Common myeloid progenitor, CD34-positive (primary cell): ENCODE measurements around the gene TCF3.

Source experiments
- CTCF ChIA-PET: fragments of 350-600 bp; sonication (Branson Sonifier 250); formaldehyde crosslinking; loops from one replicate; lab custom pipeline; 2021; ENCODE audit warnings: antibody characterized with exemption; lab: Charles Lee
- POLR2A ChIA-PET: fragments of 350-600 bp; sonication (Branson Sonifier 250); formaldehyde crosslinking; loops from one replicate; lab custom pipeline; 2021; ENCODE audit warnings: antibody characterized with exemption; lab: Charles Lee
- DNase-seq, 3 donors: peaks; one replicate each; pipeline versions ENCODE4 v3.0.0 to v3.0.0-alpha.2; 2013
- H3K27ac ChIP-seq, 2 experiments: 1 replicate in 1 of 2; 2 replicates in 1 of 2; pipeline ENCODE4 v1.7.0; 2013; ENCODE audit warnings: inconsistent platforms in 2 of 2, low read length in 2 of 2, mild to moderate bottlenecking in 2 of 2, low read depth in 1 of 2, moderate library complexity in 1 of 2; ENCODE audit not compliant: severe bottlenecking in 2 of 2, insufficient read depth in 1 of 2, poor library complexity in 1 of 2
- H3K27me3 ChIP-seq, 5 experiments: replicated peaks in 2 of 5; 1 replicate in 3 of 5; 2 replicates in 2 of 5; pipeline versions ENCODE4 v1.6.1 to v1.7.0; 2013; ENCODE audit warnings: low read length in 4 of 5, mild to moderate bottlenecking in 2 of 5, moderate library complexity in 2 of 5, inconsistent platforms in 1 of 5; ENCODE audit not compliant: insufficient read depth in 5 of 5, control insufficient read depth in 4 of 5
- H3K36me3 ChIP-seq, 4 experiments: 1 replicate in 2 of 4; 2 replicates in 2 of 4; pipeline versions ENCODE4 v1.6.1 to v1.7.0; 2013; ENCODE audit warnings: low read length in 3 of 4, control low read depth in 1 of 4, mild to moderate bottlenecking in 1 of 4; ENCODE audit not compliant: control insufficient read depth in 4 of 4, insufficient read depth in 4 of 4
- H3K4me1 ChIP-seq, 4 experiments: 1 replicate in 3 of 4; 2 replicates in 1 of 4; pipeline versions ENCODE4 v1.6.1 to v1.7.1; 2013; ENCODE audit warnings: low read length in 3 of 4, mild to moderate bottlenecking in 3 of 4, control low read depth in 1 of 4, inconsistent platforms in 1 of 4, moderate library complexity in 1 of 4; ENCODE audit not compliant: control insufficient read depth in 4 of 4, insufficient read depth in 4 of 4; ENCODE audit errors: control extremely low read depth in 1 of 4
- H3K4me3 ChIP-seq, 7 experiments: 1 replicate in 4 of 7; 2 replicates in 3 of 7; pipeline versions ENCODE4 v1.5.1 to v1.7.0; 2013; ENCODE audit warnings: mild to moderate bottlenecking in 7 of 7, low read length in 6 of 7, moderate library complexity in 6 of 7, inconsistent platforms in 2 of 7, low read depth in 2 of 7, control low read depth in 1 of 7; ENCODE audit not compliant: insufficient read depth in 4 of 7, control insufficient read depth in 1 of 7; ENCODE audit errors: extremely low read depth in 1 of 7
- H3K9me3 ChIP-seq, 5 experiments: 1 replicate in 4 of 5; 2 replicates in 1 of 5; pipeline versions ENCODE4 v1.6.1 to v1.7.1; 2013; ENCODE audit warnings: low read length in 4 of 5, mild to moderate bottlenecking in 2 of 5, inconsistent platforms in 1 of 5, low read depth in 1 of 5, moderate library complexity in 1 of 5; ENCODE audit not compliant: control insufficient read depth in 4 of 5, insufficient read depth in 2 of 5; ENCODE audit errors: control extremely low read depth in 1 of 5
- WGBS: methylation state at CpG from one replicate; pipeline ENCODE4 v1.1.5; 2013; ENCODE audit not compliant: insufficient coverage; 5-methylcytosine and 5-hydroxymethylcytosine counted together

Gene TCF3

GRCh38 chr19:1592024-1592754 lies 60.2 kb downstream of the TCF3 start:
- Histone ChIP-seq H3K9me3 (no peaks in the 10 kb centered on the region), H3K36me3 (peaks cover 1 to 22% (median 8%) of the 10 kb centered on the region in 4 experiments), H3K4me3 (peak overlapping the region; percentile 44 to 95 (median 85)), H3K27ac (peak overlapping the region; percentile 85 to 92), H3K4me1 (peaks cover 3 to 27% (median 21%) of the 10 kb centered on the region in 4 experiments), H3K27me3 (no peaks in the 10 kb centered on the region)
- CTCF ChIA-PET: interaction anchor here (0.8 to 3.1 kb wide), 6 partner anchors 11 to 190 kb away, joined by 3 to 11 read pairs (median 3); no protein-coding TSS in a partner anchor
- POLR2A ChIA-PET: interaction anchor here (0.6 to 0.8 kb wide), 3 partner anchors 11 to 56 kb away, joined by 3 read pairs; no protein-coding TSS in a partner anchor
- DNase-seq: peak; percentile 80 to 88 (median 88)
- 0% methylated on average over 74 of the region's 94 CpGs for WGBS

GRCh38 chr19:1591421-1592023 lies 60.9 kb downstream of the TCF3 start:
- CTCF ChIA-PET: interaction anchor here (0.7 to 3.1 kb wide), 6 partner anchors 11 to 177 kb away, joined by 3 to 11 read pairs (median 4); no protein-coding TSS in a partner anchor
- no peak for DNase-seq
- Histone ChIP-seq H3K4me3 (peak overlapping the region; percentile 44 to 95 (median 85)), H3K27me3 (no peaks in the 10 kb centered on the region), H3K4me1 (peaks cover 3 to 27% (median 21%) of the 10 kb centered on the region in 4 experiments), H3K9me3 (no peaks in the 10 kb centered on the region), H3K27ac (peak overlapping the region; percentile 85 to 92), H3K36me3 (peaks cover 0 to 17% (median 3%) of the 10 kb centered on the region in 4 experiments)
- 1% methylated on average over 20 of the region's 31 CpGs for WGBS
- POLR2A ChIA-PET: interaction anchor here (0.5 to 1.2 kb wide), 2 partner anchors 13 to 22 kb away, joined by 3 read pairs; partner anchors contain the start of gene UQCR11

- Histone ChIP-seq H3K36me3 (peaks cover 0 to 17% (median 5%) of the 10 kb centered on the region in 4 experiments), H3K4me1 (peaks cover 3 to 27% (median 21%) of the 10 kb centered on the region in 4 experiments), H3K27ac (peak overlapping the region; percentile 85 to 92), H3K4me3 (peak overlapping the region; percentile 44 to 95 (median 85)), H3K27me3 (no peaks in the 10 kb centered on the region), H3K9me3 (no peaks in the 10 kb centered on the region)
- ChIA-PET CTCF (interaction anchor here (0.7 to 3.1 kb wide), 8 partner anchors 11 to 177 kb away, joined by 3 to 11 read pairs (median 4); no protein-coding TSS in a partner anchor), POLR2A (interaction anchor here (0.5 to 1.2 kb wide), 2 partner anchors 14 to 21 kb away, joined by 3 read pairs; partner anchors contain the start of gene UQCR11)
- 15% methylated on average over 8 of the region's 10 CpGs for WGBS
- peak in 2 of 3 donors; percentile 49 to 56 for DNase-seq
These were observed 61.6 kb downstream of the TCF3 start for GRCh38 chr19:1590641-1591397.

GRCh38 chr19:1587872-1588271 lies 64.5 kb downstream of the TCF3 start:
- H3K9me3 ChIP-seq: no peaks in the 10 kb centered on the region
- POLR2A ChIA-PET: no interaction called here
- peaks cover 0 to 28% (median 15%) of the 10 kb centered on the region in 4 experiments for H3K36me3 ChIP-seq
- CTCF ChIA-PET: interaction anchor here (1.5 to 1.7 kb wide), 3 partner anchors 10 to 39 kb away, joined by 3 to 6 read pairs (median 4); partner anchors contain the start of gene UQCR11
- H3K4me3 ChIP-seq: no peak overlapping the region
- no peak for DNase-seq
- H3K4me1 ChIP-seq: peaks cover 3 to 22% (median 17%) of the 10 kb centered on the region in 4 experiments
- 88% methylated on average over 9 of the region's 9 CpGs for WGBS
- H3K27ac ChIP-seq: peak overlapping the region in 1 of 2 experiments; percentile 46
- H3K27me3 ChIP-seq: no peaks in the 10 kb centered on the region

GRCh38 chr19:1585243-1585580 lies 67.2 kb downstream of the TCF3 start:
- H3K4me1 ChIP-seq: peaks cover 0 to 7% (median 2%) of the 10 kb centered on the region in 4 experiments
- ChIA-PET POLR2A (no interaction called here), CTCF (no interaction called here)
- H3K9me3 ChIP-seq: no peaks in the 10 kb centered on the region
- no peaks in the 10 kb centered on the region for H3K27me3 ChIP-seq
- no peak for DNase-seq
- peaks cover 5 to 52% (median 35%) of the 10 kb centered on the region in 4 experiments for H3K36me3 ChIP-seq
- 95% methylated on average over 7 of the region's 13 CpGs for WGBS
- no peak overlapping the region for H3K27ac ChIP-seq
- no peak overlapping the region for H3K4me3 ChIP-seq

- Histone ChIP-seq H3K27ac (no peak overlapping the region), H3K9me3 (no peaks in the 10 kb centered on the region), H3K4me3 (no peak overlapping the region), H3K36me3 (peaks cover 5 to 53% (median 39%) of the 10 kb centered on the region in 4 experiments), H3K27me3 (no peaks in the 10 kb centered on the region), H3K4me1 (peaks cover 0 to 2% (median 0%) of the 10 kb centered on the region in 4 experiments)
- POLR2A ChIA-PET: no interaction called here
- no peak for DNase-seq
- 97% methylated on average over 83 of the region's 87 CpGs for WGBS
- CTCF ChIA-PET: interaction anchor here (0.9 kb wide), 1 partner anchor 21 kb away, joined by 3 read pairs; no protein-coding TSS in a partner anchor
These were observed 67.7 kb downstream of the TCF3 start for GRCh38 chr19:1584500-1585242.
